ENCODE data around the gene ERG. TPM values are rescaled to one million over a fixed set of nuclear protein-coding genes. Genes with fewer than 3 reads are reported as not detected.

ERG gene
- total RNA-seq, 3 donors from 2014 or later (not counting 1 experiment from before 2014, with no cell fraction given), result 0.36 to 0.58 TPM; not detected in 1

DNA sequence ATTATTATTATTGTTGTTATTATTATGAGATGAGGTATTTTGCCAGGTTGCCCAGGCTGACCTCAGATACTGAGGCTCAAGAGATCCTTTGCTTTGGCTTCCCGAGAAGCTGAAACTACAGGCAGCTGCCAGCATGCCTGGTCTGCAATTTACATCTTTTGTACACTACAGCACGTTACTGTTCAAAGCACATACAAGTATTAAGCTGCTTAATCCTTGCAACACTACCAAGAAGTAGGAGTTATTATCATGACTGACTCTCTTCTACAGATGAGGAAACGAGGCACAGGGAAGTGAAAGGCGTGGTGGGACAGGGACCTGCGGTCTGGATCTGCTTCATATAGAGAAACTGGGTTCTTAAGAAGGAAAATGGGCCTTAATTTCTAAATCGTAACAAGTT lies 11.6 kb downstream of the ERG start:
- Histone ChIP-seq H3K9me3 (ENCODE audit: control insufficient read depth, insufficient read depth, low read length) (no peaks in the 10 kb centered on the region), H3K27ac (ENCODE audit: low read length) (no peak overlapping the region), H3K4me1 (ENCODE audit: control insufficient read depth, insufficient read depth, low read length) (no peaks in the 10 kb centered on the region), H3K4me3 (ENCODE audit: low read length) (no peak overlapping the region), H3K27me3 (ENCODE audit: control insufficient read depth, insufficient read depth, low read length) (no peaks in the 10 kb centered on the region), H3K36me3 (ENCODE audit: control insufficient read depth, insufficient read depth, low read length) (no peaks in the 10 kb centered on the region)
- 65% methylated on average over 2 of the region's 6 CpGs for whole genome bisulfite sequencing (ENCODE audit: insufficient coverage)
- Mint-ChIP-seq H3K27me3 (ENCODE audit: low read depth in 2 of 2) (peaks cover 3 to 48% of the 10 kb centered on the region in 2 donors), H3K27ac (no peak overlapping the region), H3K4me1 (no peaks in the 10 kb centered on the region), H3K9me3 (no peaks in the 10 kb centered on the region), H3K36me3 (no peaks in the 10 kb centered on the region), H3K4me3 (no peak overlapping the region)
- ATAC-seq (no peak), DNase-seq (no peak)
- intact Hi-C loops (cut with micrococcal nuclease), result no loop called here
- TF ChIP-seq, protein P1, sequence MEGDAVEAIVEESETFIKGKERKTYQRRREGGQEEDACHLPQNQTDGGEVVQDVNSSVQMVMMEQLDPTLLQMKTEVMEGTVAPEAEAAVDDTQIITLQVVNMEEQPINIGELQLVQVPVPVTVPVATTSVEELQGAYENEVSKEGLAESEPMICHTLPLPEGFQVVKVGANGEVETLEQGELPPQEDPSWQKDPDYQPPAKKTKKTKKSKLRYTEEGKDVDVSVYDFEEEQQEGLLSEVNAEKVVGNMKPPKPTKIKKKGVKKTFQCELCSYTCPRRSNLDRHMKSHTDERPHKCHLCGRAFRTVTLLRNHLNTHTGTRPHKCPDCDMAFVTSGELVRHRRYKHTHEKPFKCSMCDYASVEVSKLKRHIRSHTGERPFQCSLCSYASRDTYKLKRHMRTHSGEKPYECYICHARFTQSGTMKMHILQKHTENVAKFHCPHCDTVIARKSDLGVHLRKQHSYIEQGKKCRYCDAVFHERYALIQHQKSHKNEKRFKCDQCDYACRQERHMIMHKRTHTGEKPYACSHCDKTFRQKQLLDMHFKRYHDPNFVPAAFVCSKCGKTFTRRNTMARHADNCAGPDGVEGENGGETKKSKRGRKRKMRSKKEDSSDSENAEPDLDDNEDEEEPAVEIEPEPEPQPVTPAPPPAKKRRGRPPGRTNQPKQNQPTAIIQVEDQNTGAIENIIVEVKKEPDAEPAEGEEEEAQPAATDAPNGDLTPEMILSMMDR (IDR thresholded peaks at IDR 0.05), result no peak

DNA sequence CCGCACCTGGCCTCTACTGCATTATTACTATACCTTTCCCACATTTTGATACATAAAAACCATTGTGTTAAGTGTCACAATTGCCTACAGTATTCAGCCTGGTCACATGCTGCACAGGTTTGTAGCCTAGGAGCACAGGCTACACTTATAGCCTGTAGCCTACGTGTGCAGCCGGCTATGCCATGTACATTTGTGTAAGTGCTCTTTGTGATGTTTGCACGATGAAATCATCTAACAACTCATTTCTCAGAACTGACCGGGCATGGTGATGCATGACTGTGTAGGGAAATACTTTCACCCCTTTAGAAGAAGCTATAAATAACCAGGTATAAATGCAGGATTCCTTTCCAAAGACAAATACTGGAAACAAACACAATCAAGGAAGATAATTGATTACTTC lies 12.1 kb downstream of the ERG start:
- no peak for ATAC-seq
- Histone ChIP-seq H3K36me3 (ENCODE audit: control insufficient read depth, insufficient read depth, low read length) (no peaks in the 10 kb centered on the region), H3K27me3 (ENCODE audit: control insufficient read depth, insufficient read depth, low read length) (no peaks in the 10 kb centered on the region), H3K27ac (ENCODE audit: low read length) (no peak overlapping the region), H3K4me1 (ENCODE audit: control insufficient read depth, insufficient read depth, low read length) (no peaks in the 10 kb centered on the region), H3K4me3 (ENCODE audit: low read length) (no peak overlapping the region), H3K9me3 (ENCODE audit: control insufficient read depth, insufficient read depth, low read length) (no peaks in the 10 kb centered on the region)
- Mint-ChIP-seq H3K36me3 (no peaks in the 10 kb centered on the region), H3K4me3 (no peak overlapping the region), H3K4me1 (no peaks in the 10 kb centered on the region), H3K27me3 (ENCODE audit: low read depth in 2 of 2) (peaks cover 3 to 43% of the 10 kb centered on the region in 2 donors), H3K9me3 (no peaks in the 10 kb centered on the region), H3K27ac (no peak overlapping the region)
- intact Hi-C loops (cut with micrococcal nuclease), result no loop called here
- DNase-seq, result no peak
- TF ChIP-seq, protein P1 (IDR thresholded peaks at IDR 0.05), result no peak
- 100% methylated on average over 2 of the region's 5 CpGs for WGBS (ENCODE audit: insufficient coverage)

DNA sequence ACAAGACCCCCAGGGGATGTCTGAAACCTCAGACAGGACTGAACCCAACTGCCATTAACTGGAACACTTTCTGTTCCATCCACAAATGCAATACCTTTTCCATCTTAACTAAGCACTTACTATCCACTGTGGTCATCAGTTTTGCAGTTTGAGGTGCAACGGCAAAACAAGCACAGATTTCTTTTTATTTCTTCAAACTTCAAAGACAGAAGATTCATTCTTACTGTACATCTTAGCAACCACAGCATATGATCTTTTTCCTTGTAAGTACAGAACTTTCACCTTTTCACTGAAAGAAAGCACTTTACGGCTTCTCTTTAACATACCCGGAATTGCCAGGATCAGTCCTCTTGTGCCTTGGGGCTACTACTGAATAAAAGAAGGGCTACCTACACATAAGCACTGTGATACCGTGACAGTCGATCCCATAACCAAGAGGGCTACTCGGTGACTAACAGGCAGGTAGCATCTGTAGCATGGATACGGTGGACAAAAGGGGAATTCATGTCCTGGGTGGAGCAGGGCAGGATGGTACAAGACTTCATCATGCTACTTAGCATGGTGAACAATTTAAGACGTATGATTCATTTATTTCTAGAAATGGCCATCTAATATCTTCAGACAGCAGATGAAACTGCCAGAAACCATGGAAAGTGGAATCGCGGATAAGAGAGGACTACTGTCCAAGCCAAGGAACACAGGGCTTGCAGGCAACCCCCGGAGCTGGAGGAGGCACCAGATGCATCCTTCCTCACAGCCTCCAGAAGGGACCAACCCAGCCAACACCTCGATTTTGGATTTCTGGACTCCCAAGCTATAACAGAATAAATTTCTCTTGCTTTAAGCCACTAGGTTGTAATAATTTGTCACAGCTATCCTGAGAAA lies 18.4 kb downstream of the ERG start:
- H3K36me3 ChIP-seq (ENCODE audit: control insufficient read depth, insufficient read depth, low read length), result no peaks in the 10 kb centered on the region
- H3K27me3 ChIP-seq (ENCODE audit: control insufficient read depth, insufficient read depth, low read length), result peaks cover 5% of the 10 kb centered on the region
- 72% methylated on average over 12 of the region's 12 CpGs for WGBS (ENCODE audit: insufficient coverage)
- TF ChIP-seq, protein P1 (IDR thresholded peaks at IDR 0.05), result no peak
- peaks cover 12% of the 10 kb centered on the region for H3K4me1 ChIP-seq (ENCODE audit: control insufficient read depth, insufficient read depth, low read length)
- Mint-ChIP-seq H3K4me3 (no peak overlapping the region), H3K27ac (no peak overlapping the region), H3K27me3 (ENCODE audit: low read depth in 2 of 2) (peaks cover 34 to 51% of the 10 kb centered on the region in 2 donors), H3K9me3 (no peaks in the 10 kb centered on the region), H3K4me1 (peaks cover 14% of the 10 kb centered on the region in 2 donors), H3K36me3 (no peaks in the 10 kb centered on the region)
- ATAC-seq, result no peak
- no peaks in the 10 kb centered on the region for H3K9me3 ChIP-seq (ENCODE audit: control insufficient read depth, insufficient read depth, low read length)
- intact Hi-C loops (cut with micrococcal nuclease), result no loop called here
- DNase-seq, result no peak
- no peak overlapping the region for H3K27ac ChIP-seq (ENCODE audit: low read length)
- no peak overlapping the region for H3K4me3 ChIP-seq (ENCODE audit: low read length)

Data from natural killer cell (primary cell).